NK-92 (cell line): ENCODE data around the gene PIEZO2.
"Not testable (repeated sequence)": the region's sequence is repeated elsewhere in the genome, so short reads cannot be mapped to it uniquely, and the experiment has no call there.

Experiments used
- DNase-seq: peaks from one replicate; lab custom pipeline; 2025; ENCODE audit not compliant: unreplicated experiment; lab: John Stamatoyannopoulos, UW

Gene PIEZO2

GRCh38 chr18:10930076-10930475, 219.3 kb downstream of the PIEZO2 start:
- DNase-seq: no peak

GRCh38 chr18:10928772-10929373, 220.5 kb downstream of the PIEZO2 start:
- no peak for DNase-seq

- DNase-seq: no peak
Measured at GRCh38 chr18:10928011-10928771, 221.2 kb downstream of the PIEZO2 start.

GRCh38 chr18:10927286-10927992, 221.9 kb downstream of the PIEZO2 start:
- no peak for DNase-seq

- no peak for DNase-seq
Measured at GRCh38 chr18:10926621-10927161, 222.7 kb downstream of the PIEZO2 start.

GRCh38 chr18:10924290-10924689, 225.1 kb downstream of the PIEZO2 start:
- DNase-seq: no peak

- no peak for DNase-seq
Measured at GRCh38 chr18:10923551-10924070, 225.8 kb downstream of the PIEZO2 start.

GRCh38 chr18:10923141-10923540, 226.2 kb downstream of the PIEZO2 start:
- no peak for DNase-seq

GRCh38 chr18:10922712-10923111, 226.7 kb downstream of the PIEZO2 start:
- DNase-seq: not testable (repeated sequence)

- not testable (repeated sequence) for DNase-seq
Measured at GRCh38 chr18:10920309-10920708, 229.1 kb downstream of the PIEZO2 start.

- no peak for DNase-seq
Measured at GRCh38 chr18:10919851-10920250, 229.5 kb downstream of the PIEZO2 start.

GRCh38 chr18:10916865-10917264, 232.5 kb downstream of the PIEZO2 start:
- no peak for DNase-seq

GRCh38 chr18:10916387-10916786, 233.0 kb downstream of the PIEZO2 start:
- DNase-seq: no peak

- DNase-seq: not testable (repeated sequence)
Measured at GRCh38 chr18:10915748-10916147, 233.6 kb downstream of the PIEZO2 start.

- not testable (repeated sequence) for DNase-seq
Measured at GRCh38 chr18:10914610-10915009, 234.8 kb downstream of the PIEZO2 start.

- no peak for DNase-seq
Measured at GRCh38 chr18:10913919-10914318, 235.4 kb downstream of the PIEZO2 start.

GRCh38 chr18:10912790-10913545, 236.4 kb downstream of the PIEZO2 start:
- no peak for DNase-seq

GRCh38 chr18:10909724-10910123, 239.6 kb downstream of the PIEZO2 start:
- no peak for DNase-seq

- no peak for DNase-seq
Measured at GRCh38 chr18:10908760-10909159, 240.6 kb downstream of the PIEZO2 start.

- no peak for DNase-seq
Measured at GRCh38 chr18:10907749-10908148, 241.6 kb downstream of the PIEZO2 start.

GRCh38 chr18:10901329-10901728, 248.0 kb downstream of the PIEZO2 start:
- no peak for DNase-seq
